ENCODE measurements around the gene NRG3. TPM values are rescaled to one million over a fixed set of nuclear protein-coding genes. Genes with fewer than 3 reads are reported as not detected.

NRG3 gene
- total and polyA plus RNA-seq, 2 donors (not counting 1 experiment from before 2014, with no cell fraction given) = not detected

GRCh38 chr10:82916941-82917340 lies 1041.9 kb downstream of the NRG3 start:
- Histone ChIP-seq H3K4me1 (ENCODE audit: control insufficient read depth, extremely low read depth, insufficient read depth, low read length) (no peaks in the 10 kb centered on the region), H4K20me1 (ENCODE audit: control insufficient read depth, extremely low read depth, insufficient read depth, low read length) (no peaks in the 10 kb centered on the region), H3K27ac (ENCODE audit: insufficient read depth, low read length) (no peak overlapping the region), H3K9ac (ENCODE audit: insufficient read depth, low read length) (no peak overlapping the region), H2AFZ (ENCODE audit: low read length) (no peak overlapping the region), H3K36me3 (ENCODE audit: control insufficient read depth, insufficient read depth, low read length) (no peaks in the 10 kb centered on the region), H3K4me3 (replicated peaks in 1 of 4; ENCODE audit: control extremely low read depth in 1 of 4, insufficient read depth in 1 of 4, low read depth in 3 of 4, low read length in 4 of 4) (no peak overlapping the region), H3K4me2 (ENCODE audit: extremely low read depth, insufficient read depth, low read length) (no peak overlapping the region), H3K27me3 (ENCODE audit: control insufficient read depth, insufficient read depth, low read length) (no peaks in the 10 kb centered on the region), H3K9me3 (ENCODE audit: control insufficient read depth, insufficient read depth, low read depth, low read length) (no peaks in the 10 kb centered on the region), H3K79me2 (ENCODE audit: control insufficient read depth, insufficient read depth, low read length) (no peaks in the 10 kb centered on the region)
- no peak for TF ChIP-seq CTCF (conservative IDR thresholded peaks at IDR 0.05 in 1 of 2, IDR thresholded peaks at IDR 0.05 in 1 of 2; ENCODE audit: low read depth in 1 of 2, low read length in 2 of 2)
- TF ChIP-seq EZH2 (IDR thresholded peaks at IDR 0.05; ENCODE audit: low read length, missing control alignments) = no peak
- DNase-seq (ENCODE audit: low read depth in 2 of 2) = no peak

GRCh38 chr10:82918022-82918421 lies 1043.0 kb downstream of the NRG3 start:
- Histone ChIP-seq H3K79me2 (ENCODE audit: control insufficient read depth, insufficient read depth, low read length) (no peaks in the 10 kb centered on the region), H3K4me2 (ENCODE audit: extremely low read depth, insufficient read depth, low read length) (no peak overlapping the region), H3K9me3 (ENCODE audit: control insufficient read depth, insufficient read depth, low read depth, low read length) (no peaks in the 10 kb centered on the region), H4K20me1 (ENCODE audit: control insufficient read depth, extremely low read depth, insufficient read depth, low read length) (no peaks in the 10 kb centered on the region), H3K4me1 (ENCODE audit: control insufficient read depth, extremely low read depth, insufficient read depth, low read length) (no peaks in the 10 kb centered on the region), H3K36me3 (ENCODE audit: control insufficient read depth, insufficient read depth, low read length) (no peaks in the 10 kb centered on the region), H3K9ac (ENCODE audit: insufficient read depth, low read length) (no peak overlapping the region), H3K27me3 (ENCODE audit: control insufficient read depth, insufficient read depth, low read length) (no peaks in the 10 kb centered on the region), H3K4me3 (replicated peaks in 1 of 4; ENCODE audit: control extremely low read depth in 1 of 4, insufficient read depth in 1 of 4, low read depth in 3 of 4, low read length in 4 of 4) (no peak overlapping the region), H3K27ac (ENCODE audit: insufficient read depth, low read length) (no peak overlapping the region), H2AFZ (ENCODE audit: low read length) (no peak overlapping the region)
- TF ChIP-seq EZH2 (IDR thresholded peaks at IDR 0.05; ENCODE audit: low read length, missing control alignments) (no peak), CTCF (conservative IDR thresholded peaks at IDR 0.05 in 1 of 2, IDR thresholded peaks at IDR 0.05 in 1 of 2; ENCODE audit: low read depth in 1 of 2, low read length in 2 of 2) (no peak)
- no peak for DNase-seq (ENCODE audit: low read depth in 2 of 2)

GRCh38 chr10:82922046-82922445 lies 1047.1 kb downstream of the NRG3 start:
- no peak for DNase-seq (ENCODE audit: low read depth in 2 of 2)
- Histone ChIP-seq H3K79me2 (ENCODE audit: control insufficient read depth, insufficient read depth, low read length) (no peaks in the 10 kb centered on the region), H4K20me1 (ENCODE audit: control insufficient read depth, extremely low read depth, insufficient read depth, low read length) (no peaks in the 10 kb centered on the region), H3K27ac (ENCODE audit: insufficient read depth, low read length) (no peak overlapping the region), H3K4me1 (ENCODE audit: control insufficient read depth, extremely low read depth, insufficient read depth, low read length) (no peaks in the 10 kb centered on the region), H3K9ac (ENCODE audit: insufficient read depth, low read length) (no peak overlapping the region), H2AFZ (ENCODE audit: low read length) (no peak overlapping the region), H3K4me2 (ENCODE audit: extremely low read depth, insufficient read depth, low read length) (no peak overlapping the region), H3K27me3 (ENCODE audit: control insufficient read depth, insufficient read depth, low read length) (no peaks in the 10 kb centered on the region), H3K9me3 (ENCODE audit: control insufficient read depth, insufficient read depth, low read depth, low read length) (no peaks in the 10 kb centered on the region), H3K4me3 (replicated peaks in 1 of 4; ENCODE audit: control extremely low read depth in 1 of 4, insufficient read depth in 1 of 4, low read depth in 3 of 4, low read length in 4 of 4) (no peak overlapping the region), H3K36me3 (ENCODE audit: control insufficient read depth, insufficient read depth, low read length) (no peaks in the 10 kb centered on the region)
- no peak for TF ChIP-seq CTCF (conservative IDR thresholded peaks at IDR 0.05 in 1 of 2, IDR thresholded peaks at IDR 0.05 in 1 of 2; ENCODE audit: low read depth in 1 of 2, low read length in 2 of 2)
- TF ChIP-seq EZH2 (IDR thresholded peaks at IDR 0.05; ENCODE audit: low read length, missing control alignments) = no peak

All from fibroblast of lung (primary cell).